Central memory CD8-positive, alpha-beta T cell (primary cell): ENCODE measurements around the gene ELAPOR1.

Source experiments
- ATAC-seq: fragments of 150-1000 bp; cut with Tn5 transposase; replicated peaks from 2 replicates; pipeline ENCODE4 v1.10.0; 2022; ENCODE audit warnings: mild to moderate bottlenecking, moderate FRiP score, moderate number of reproducible peaks; ENCODE audit not compliant: poor library complexity, severe bottlenecking; ENCODE audit errors: extremely low read depth
- DNase-seq, 2 donors: peaks; one replicate each; pipeline ENCODE4 v3.0.0; 2021; ENCODE audit warnings: low spot score in 2 of 2
- H3K27ac Mint-ChIP-seq: one replicate; pipeline ENCODE4 v1.8.0; 2022; ENCODE audit warnings: low read depth, mild to moderate bottlenecking, moderate library complexity, mixed read lengths
- H3K27me3 Mint-ChIP-seq: one replicate; pipeline ENCODE4 v1.8.0; 2022; ENCODE audit warnings: mixed read lengths
- H3K36me3 Mint-ChIP-seq: one replicate; pipeline ENCODE4 v1.8.0; 2022; ENCODE audit warnings: mild to moderate bottlenecking, moderate library complexity, mixed read lengths; ENCODE audit not compliant: insufficient read depth
- H3K4me1 Mint-ChIP-seq: one replicate; pipeline ENCODE4 v1.8.0; 2022; ENCODE audit warnings: mixed read lengths
- H3K4me3 Mint-ChIP-seq: one replicate; pipeline ENCODE4 v1.8.0; 2022; ENCODE audit warnings: mild to moderate bottlenecking, moderate library complexity, mixed read lengths
- H3K9me3 Mint-ChIP-seq: one replicate; pipeline ENCODE4 v1.8.0; 2022; ENCODE audit warnings: mixed read lengths

The ELAPOR1 gene

DNA sequence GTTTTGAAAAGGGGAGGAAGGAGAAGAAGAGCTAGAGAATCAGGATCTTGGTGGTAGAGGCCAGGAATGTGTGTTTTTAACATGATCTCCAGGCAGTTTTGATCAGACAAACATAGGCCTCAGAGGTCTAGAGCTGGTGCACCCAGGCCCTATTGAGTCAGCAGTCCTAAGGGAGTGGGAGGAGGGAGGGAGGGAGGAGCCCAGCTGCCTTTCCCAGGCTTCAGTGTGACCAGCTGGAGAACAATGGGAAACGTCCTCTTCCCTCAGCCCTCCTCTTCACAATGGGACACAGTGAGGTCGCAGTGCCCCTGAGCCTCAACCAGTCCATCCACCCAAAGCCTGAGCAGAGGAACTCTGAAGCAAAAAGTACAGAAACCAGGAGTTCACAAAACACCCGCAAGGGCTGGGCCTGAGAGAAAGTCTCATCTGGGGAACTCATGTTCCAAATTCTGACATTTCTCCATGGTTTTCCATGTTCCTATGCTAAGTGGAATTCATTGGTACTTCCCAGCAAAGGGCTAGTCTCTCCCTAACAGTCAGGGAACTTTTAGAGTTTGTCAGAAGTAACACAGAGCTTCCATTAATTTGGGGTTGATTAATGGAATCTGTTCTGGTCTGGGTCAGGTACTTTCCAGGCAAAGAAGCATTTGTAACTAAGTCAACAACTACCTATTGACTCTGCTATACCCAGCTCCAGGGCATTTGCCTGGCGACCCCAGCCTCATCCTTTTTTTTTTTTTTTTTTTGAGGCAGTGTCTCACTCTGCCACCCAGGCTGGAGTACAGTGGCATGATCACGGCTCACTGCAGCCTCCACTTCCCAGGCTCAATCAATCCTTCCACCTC lies 37.5 kb downstream of the ELAPOR1 start:
- H3K36me3 Mint-ChIP-seq: no peaks in the 10 kb centered on the region
- H3K4me1 Mint-ChIP-seq: no peaks in the 10 kb centered on the region
- no peaks in the 10 kb centered on the region for H3K9me3 Mint-ChIP-seq
- ATAC-seq: no peak
- H3K4me3 Mint-ChIP-seq: no peak overlapping the region
- no peak overlapping the region for H3K27ac Mint-ChIP-seq
- DNase-seq: no peak
- no peaks in the 10 kb centered on the region for H3K27me3 Mint-ChIP-seq

DNA sequence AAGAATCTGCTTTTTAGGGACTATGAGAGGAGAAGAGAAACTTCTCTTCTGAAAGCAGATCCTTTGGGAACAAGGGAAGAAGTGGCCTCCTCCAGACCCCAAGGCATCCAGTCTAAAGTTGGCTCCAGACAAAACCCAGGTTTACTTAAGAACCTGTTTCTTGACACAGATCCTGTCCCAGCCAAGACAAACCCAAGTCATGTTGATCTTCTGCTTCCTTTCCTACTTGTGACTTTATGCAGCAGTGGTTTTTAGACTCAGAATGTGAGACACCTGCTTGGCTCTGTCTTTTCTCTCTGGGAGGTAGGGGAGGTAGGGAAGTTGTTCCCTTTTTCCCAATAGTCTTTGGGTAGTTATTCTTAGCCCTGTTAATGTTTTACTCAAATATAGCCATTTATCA lies 38.3 kb downstream of the ELAPOR1 start:
- no peaks in the 10 kb centered on the region for H3K9me3 Mint-ChIP-seq
- DNase-seq (no peak), ATAC-seq (no peak)
- H3K4me1 Mint-ChIP-seq: no peaks in the 10 kb centered on the region
- H3K27me3 Mint-ChIP-seq: no peaks in the 10 kb centered on the region
- H3K4me3 Mint-ChIP-seq: no peak overlapping the region
- no peak overlapping the region for H3K27ac Mint-ChIP-seq
- H3K36me3 Mint-ChIP-seq: no peaks in the 10 kb centered on the region

DNA sequence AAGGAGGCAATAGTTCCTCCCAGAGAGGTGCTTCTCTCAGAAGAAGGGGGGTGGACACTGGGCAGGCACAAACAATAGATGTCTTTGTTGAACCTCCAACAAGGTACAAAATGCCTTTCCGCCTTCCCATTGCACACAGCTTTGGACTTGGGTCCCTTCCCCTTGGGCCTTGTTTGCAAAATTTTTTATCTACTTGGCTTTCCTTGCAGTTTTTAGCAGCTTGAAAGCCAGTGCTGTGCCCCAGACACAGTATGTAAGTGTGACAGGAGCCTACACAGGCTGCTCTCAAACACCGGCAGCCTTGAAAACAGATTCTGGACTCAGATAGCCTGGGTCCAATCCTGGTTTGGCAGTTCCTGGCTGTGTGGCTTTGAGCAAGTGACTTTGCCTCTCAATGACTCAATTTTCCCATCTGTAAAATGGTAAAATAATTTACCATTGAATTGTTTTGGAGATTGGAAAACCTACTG lies 43.0 kb downstream of the ELAPOR1 start:
- peaks cover 1% of the 10 kb centered on the region for H3K36me3 Mint-ChIP-seq
- H3K4me1 Mint-ChIP-seq: peaks cover 4% of the 10 kb centered on the region
- H3K27ac Mint-ChIP-seq: no peak overlapping the region
- no peaks in the 10 kb centered on the region for H3K9me3 Mint-ChIP-seq
- DNase-seq (no peak), ATAC-seq (no peak)
- H3K4me3 Mint-ChIP-seq: no peak overlapping the region
- H3K27me3 Mint-ChIP-seq: no peaks in the 10 kb centered on the region

DNA sequence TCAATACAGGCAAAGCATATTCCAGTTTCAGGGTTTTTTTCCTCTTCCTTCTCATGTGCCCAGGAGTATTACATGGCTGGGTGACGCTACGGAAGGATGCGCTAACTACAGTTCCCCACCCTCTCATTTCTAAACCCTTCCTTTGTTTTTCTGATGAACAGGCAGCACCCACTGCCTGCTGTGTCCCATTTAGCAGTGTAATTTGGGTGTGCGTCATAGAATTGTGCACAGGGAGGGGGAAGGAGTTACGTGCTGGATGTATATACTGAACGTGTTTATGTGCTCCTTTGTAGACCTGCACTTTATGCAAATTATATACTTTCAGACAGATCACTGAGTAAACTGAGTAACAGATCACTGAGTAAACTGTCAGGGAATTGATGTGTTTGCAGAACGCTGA lies 44.5 kb downstream of the ELAPOR1 start:
- no peaks in the 10 kb centered on the region for H3K27me3 Mint-ChIP-seq
- no peaks in the 10 kb centered on the region for H3K9me3 Mint-ChIP-seq

DNA sequence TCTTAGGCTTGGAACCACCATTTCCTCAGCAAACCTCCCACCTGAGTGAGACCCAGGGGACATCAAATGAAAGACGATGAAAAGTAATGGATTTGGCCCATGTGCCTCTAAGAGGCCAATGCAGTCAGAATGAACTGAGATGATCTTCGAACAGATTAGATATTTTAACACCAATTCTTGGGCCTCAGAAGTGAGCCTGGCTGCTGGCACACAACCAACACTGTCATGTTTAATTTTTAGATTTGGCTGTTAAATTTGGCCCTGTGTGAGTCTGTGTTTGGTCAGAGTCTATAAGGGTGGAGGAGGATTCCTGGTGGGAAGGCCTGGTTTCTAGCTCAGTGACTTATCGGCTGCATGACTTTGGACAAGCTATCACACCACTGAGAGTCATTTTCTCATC lies 45.4 kb downstream of the ELAPOR1 start:
- Mint-ChIP-seq H3K27me3 (no peaks in the 10 kb centered on the region), H3K27ac (no peak overlapping the region), H3K4me3 (no peak overlapping the region), H3K36me3 (peaks cover 1% of the 10 kb centered on the region), H3K9me3 (no peaks in the 10 kb centered on the region), H3K4me1 (peaks cover 9% of the 10 kb centered on the region)
- no peak for DNase-seq
- ATAC-seq: no peak

More for the DNA sequence above, 44.5 kb downstream of the ELAPOR1 start:
- peaks cover 9% of the 10 kb centered on the region for H3K4me1 Mint-ChIP-seq
- no peak overlapping the region for H3K27ac Mint-ChIP-seq
- no peak overlapping the region for H3K4me3 Mint-ChIP-seq
- DNase-seq (no peak), ATAC-seq (no peak)
- peaks cover 1% of the 10 kb centered on the region for H3K36me3 Mint-ChIP-seq

DNA sequence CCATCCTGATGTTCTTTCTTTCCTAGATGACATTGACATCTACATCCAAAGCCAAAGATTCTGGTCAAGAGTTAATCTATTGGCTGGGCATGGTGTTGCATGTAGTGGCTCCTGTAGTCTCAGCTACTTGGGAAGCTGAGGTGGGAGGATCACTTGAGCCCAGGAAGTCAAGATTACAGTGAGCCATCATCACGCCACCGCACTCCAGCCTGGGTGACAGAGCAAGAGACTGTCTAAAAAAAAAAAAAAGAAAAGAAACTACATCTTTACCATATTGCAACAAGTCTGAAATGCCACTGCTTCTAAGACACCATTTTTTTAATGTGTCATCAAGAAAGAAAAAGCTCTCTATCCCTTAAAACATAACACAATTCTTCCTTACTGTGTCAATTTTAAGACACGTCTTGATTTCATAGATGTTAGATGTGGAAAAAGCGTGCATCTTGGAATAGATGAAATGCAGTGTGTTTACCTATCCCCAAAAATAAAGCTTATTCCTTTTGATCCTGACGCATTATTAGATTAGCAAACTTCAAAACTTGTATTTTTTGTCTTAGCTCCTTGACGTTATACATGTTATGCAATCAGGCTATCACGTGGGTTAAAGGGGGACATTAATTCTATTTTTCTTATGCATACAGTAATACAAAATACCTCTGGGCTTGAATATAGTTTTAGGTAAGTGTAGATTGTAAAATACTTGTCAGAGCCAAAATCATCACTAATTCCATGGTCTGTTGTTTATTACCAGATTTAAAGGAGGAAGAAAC lies 46.3 kb downstream of the ELAPOR1 start:
- no peak overlapping the region for H3K27ac Mint-ChIP-seq
- H3K9me3 Mint-ChIP-seq: no peaks in the 10 kb centered on the region
- peaks cover 1% of the 10 kb centered on the region for H3K36me3 Mint-ChIP-seq
- DNase-seq (no peak), ATAC-seq (no peak)
- no peaks in the 10 kb centered on the region for H3K27me3 Mint-ChIP-seq
- no peak overlapping the region for H3K4me3 Mint-ChIP-seq
- peaks cover 9% of the 10 kb centered on the region for H3K4me1 Mint-ChIP-seq

DNA sequence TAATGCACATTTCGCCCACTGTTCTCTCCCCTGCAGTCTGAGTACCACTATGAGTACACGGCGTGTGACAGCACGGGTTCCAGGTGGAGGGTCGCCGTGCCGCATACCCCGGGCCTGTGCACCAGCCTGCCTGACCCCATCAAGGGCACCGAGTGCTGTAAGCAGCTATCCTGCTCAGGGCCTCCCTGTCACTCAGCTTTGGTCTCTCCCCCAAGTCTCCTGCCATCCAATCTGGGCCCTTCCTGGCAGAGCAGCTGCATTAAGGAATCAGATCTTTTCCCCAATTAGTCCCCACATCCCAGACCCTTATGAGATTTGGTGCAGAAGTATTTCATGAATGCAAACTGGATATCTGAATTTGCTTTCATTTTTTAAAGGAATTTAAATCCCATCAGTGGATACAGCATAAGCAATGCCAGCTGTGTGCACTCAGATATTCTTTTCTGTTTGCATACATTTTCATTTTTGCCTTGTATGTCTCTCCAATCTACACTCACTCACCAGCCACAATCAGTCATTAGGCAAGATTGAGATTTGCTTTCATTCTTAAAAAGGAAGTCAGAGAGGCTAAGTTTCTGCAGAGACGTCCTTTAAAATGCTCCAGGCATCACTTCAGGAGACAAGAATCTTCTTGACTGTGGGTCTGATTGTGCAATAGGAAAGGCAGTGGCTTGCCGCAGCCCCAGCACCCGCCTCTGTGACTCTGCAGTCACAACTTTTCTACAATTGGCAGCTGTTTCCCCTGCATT lies 48.1 kb downstream of the ELAPOR1 start:
- Mint-ChIP-seq H3K9me3 (no peaks in the 10 kb centered on the region), H3K27ac (peak overlapping the region; percentile 74), H3K36me3 (peaks cover 1% of the 10 kb centered on the region), H3K27me3 (no peaks in the 10 kb centered on the region), H3K4me1 (peaks cover 9% of the 10 kb centered on the region), H3K4me3 (peak overlapping the region; percentile 39)
- ATAC-seq (peak; percentile 58), DNase-seq (peak in 1 of 2 donors; percentile 11)

DNA sequence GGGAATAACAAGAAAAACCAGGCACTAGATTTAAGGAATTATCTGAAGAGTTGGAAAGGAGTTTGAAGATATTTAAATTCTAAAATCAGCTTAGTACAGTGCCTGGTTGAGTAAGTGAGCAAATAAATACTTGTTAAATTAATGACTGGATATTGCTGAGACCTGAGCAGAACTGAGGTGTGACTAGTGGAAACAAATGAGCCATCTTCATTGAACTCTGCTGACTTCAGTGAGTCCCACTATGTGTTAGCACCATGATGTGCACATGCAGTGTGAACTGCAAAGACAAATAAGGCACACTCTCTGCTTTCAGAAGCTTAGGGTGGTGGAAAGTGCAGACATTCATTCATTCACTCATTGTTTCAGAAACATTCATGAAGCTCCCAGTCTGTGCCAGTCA lies 48.7 kb downstream of the ELAPOR1 start:
- Mint-ChIP-seq H3K27ac (no peak overlapping the region), H3K9me3 (no peaks in the 10 kb centered on the region), H3K27me3 (no peaks in the 10 kb centered on the region), H3K36me3 (peaks cover 1% of the 10 kb centered on the region), H3K4me1 (peaks cover 9% of the 10 kb centered on the region), H3K4me3 (peak overlapping the region; percentile 39)
- ATAC-seq (no peak), DNase-seq (no peak)

DNA sequence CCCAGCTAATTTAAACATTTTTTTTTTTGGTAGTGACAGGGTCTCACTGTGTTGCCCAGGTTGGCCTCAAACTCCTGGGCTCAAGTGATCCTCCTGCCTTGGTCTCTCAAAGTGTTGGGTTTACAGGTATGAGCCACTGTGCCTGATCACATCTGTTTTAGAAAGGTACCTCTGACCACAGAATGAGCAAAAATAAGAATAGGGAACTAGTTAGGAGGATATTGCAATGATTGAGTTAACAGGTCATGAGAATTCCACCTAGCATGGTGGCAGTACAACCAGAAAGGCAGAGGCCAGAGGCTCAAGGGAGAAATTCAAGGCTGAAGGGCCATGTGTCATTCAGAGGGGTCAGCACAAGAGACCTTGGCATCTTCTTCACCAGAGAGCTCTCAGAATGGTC lies 49.6 kb downstream of the ELAPOR1 start:
- DNase-seq: no peak
- no peaks in the 10 kb centered on the region for H3K27me3 Mint-ChIP-seq
- no peak for ATAC-seq
- no peak overlapping the region for H3K27ac Mint-ChIP-seq
- no peak overlapping the region for H3K4me3 Mint-ChIP-seq
- H3K9me3 Mint-ChIP-seq: no peaks in the 10 kb centered on the region
- H3K36me3 Mint-ChIP-seq: peaks cover 1% of the 10 kb centered on the region
- H3K4me1 Mint-ChIP-seq: peaks cover 9% of the 10 kb centered on the region
